Glomerular visceral epithelial cell (primary cell): ENCODE results near the gene LGALS7B.
A peak's percentile ranks its signal among the peaks of the same experiment; 100 is the strongest.
"Not testable (repeated sequence)": the region's sequence is repeated elsewhere in the genome, so short reads cannot be mapped to it uniquely, and the experiment has no call there.

Experiments
- DNase-seq: peaks from one replicate; pipeline ENCODE4 v3.0.0-alpha.2; 2016; ENCODE audit errors: extremely low spot score

LGALS7B gene

DNA sequence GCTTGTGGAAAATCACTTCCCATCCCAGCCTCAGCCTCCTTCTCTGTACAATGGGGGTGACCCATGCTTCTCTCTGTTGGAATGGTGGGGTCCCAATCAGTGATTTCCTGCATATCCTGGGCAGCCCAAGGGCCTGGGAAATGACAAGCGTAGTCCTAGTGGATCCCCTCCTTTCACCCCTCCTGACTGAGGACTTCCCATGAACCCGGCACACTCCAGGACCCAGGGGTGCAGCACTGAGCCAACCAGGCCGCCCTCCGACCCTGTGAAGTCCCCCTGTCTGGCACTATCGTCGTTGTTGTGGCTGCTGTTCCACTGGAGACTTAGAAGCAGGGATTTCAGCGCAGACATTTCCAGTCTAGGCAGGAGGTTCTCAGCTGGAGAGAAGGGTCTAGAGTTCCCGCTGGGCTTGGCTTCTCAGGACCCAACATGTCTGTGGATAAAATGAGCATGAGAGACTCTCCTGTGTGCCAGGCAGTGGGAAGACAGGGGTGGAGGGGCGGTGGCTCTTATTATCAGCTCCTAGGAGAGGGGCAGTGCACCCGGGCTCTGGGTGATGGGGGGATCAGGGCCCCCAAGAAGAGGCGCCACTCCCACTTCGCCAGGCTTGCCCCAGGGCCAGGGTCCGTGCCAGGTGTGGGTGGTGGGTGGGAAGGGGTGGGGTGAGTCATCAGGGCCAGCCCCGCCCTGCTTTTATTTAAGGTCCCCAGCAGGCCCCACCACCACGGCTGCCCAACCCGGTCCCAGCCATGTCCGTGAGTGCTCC is at the start of gene LGALS7B:
Gene LGALS7B (plus strand): TSS at position 723 of the 766 bp plus-strand sequence. CDS start 27 bp downstream, at position 750.
- DNase-seq, result no peak

DNA sequence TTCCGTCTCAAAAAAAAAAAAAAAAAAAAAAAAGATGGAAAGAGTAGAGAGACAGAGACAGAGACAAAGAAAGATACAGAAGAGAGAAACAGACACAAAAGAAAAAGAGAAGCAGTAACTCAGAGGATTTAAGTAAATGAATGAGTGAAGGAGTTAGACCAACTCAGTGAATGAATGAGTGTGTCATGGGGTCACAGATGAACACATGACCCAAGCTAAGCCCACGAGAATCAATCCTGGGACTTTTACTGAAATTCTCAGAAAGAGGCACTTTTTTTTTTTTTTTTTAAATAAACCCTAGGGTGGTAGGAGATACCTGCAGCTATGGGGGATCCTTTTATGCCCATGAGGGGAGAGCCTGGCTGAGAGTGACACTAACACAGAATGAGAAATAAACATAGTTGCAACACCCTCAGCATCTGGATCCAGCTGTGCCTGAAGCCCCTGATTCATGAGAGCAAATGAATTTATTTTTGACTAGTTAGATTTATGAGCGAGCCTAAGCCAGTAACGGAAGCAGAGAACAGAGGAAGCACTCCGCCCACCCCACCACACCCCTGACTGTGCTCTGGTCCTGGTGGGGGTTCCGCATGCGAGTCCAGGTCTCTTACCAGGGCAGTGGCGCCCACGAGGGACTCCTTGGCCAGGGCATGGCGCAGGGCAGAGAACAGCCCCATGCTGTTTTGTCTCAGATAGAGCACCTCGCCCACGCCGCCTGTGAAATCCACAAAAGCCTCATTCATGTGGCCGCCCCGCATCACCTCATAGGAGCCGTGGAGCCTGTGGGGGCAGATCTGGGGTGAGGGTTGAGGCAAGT is 49.4 kb upstream of the LGALS7B start:
- DNase-seq, result no peak

DNA sequence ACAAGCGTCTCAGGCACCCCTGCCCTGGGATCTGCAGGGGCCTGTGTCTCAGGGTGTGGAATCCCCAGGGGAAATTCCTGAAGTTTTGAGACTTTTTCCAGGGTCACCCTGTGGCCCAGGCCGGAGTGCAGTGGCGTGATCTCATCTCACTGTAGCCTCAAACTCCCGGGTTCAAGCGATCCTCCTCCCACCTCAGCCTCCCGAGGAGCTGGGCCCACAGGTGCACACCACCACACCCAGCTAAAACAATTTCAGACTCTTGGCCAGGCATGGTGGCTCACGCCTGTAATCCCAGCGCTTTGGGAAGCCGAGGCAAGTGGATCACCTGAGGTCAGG is 48.8 kb upstream of the LGALS7B start:
- DNase-seq, result no peak

DNA sequence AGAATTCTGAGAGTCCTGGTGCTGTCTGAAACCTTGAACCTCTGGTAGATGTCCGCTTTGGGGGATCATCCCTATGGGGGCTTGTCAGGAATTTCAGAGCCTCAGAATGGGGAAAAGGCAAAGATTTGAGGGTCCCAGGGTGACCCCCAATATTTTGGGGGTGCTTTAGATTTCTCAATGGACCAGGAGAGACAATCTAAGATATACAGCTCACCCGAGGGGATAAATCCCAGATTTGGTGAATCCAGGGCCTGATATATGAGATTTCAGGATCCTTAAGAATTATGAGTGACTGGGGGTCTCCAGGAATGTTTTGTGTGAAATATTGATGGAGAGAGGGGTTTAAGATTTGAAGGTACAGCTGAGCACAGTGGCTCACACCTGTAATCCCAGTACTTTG is 48.1 kb upstream of the LGALS7B start:
- no peak for DNase-seq

DNA sequence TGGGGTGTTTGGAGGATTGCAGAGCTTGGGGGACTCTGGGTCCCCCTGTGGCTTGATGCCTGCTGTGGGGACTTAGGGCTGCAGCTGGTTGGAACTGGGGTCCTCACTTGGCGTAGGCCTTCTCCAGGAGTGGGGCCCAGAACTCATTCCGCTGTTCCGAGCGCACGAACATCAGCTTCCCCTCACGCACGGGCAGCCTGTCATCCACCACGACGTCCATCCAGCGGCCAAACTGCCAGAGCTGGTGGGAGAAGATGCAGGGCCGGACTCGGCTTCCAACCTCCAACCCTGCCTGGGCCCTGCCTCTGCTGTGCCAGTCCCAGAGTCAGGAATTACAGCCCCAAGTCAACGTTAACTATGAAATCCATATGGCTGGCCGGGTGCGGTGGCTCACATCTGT is 47.3 kb upstream of the LGALS7B start:
- no peak for DNase-seq

DNA sequence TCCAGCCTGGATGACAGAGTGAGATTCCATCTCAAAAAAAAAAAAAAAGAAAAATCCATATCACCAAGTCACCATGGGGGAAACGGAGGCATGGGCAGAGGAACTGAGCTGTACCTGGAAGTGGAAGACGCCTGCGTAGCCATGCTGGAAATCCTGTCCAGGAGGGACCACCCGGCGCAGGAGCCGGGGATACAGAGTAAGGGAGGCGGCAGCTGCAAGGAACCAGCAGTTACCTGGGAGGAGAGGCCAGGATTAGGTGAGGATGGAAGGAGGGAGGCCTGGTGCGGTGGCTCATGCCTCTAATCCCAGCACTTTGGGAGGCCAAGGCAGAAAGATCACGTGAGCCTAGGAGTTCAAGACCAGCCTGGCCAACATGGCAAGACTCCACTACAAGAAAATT is 46.7 kb upstream of the LGALS7B start:
- DNase-seq, result no peak

DNA sequence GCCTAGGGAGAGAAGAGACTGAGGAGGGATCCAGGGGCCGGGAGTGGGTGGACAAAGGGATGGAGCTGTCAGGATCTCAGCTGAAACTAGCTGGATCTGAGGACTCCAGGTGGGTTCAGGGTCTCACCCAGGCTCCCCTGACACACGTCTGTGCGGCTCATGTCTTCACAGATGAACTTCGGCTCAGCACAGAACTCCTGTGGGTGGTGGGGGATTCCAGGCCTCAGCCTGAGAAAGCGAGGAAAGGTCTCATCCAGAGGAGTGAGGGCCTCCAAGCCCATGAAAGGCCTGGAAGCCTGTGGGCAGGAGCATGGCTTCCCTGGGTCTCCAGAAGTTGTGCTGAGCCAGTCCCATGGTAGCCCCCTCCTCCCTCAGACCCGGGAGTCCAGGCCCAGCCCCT is 46.1 kb upstream of the LGALS7B start:
- DNase-seq, result no peak

DNA sequence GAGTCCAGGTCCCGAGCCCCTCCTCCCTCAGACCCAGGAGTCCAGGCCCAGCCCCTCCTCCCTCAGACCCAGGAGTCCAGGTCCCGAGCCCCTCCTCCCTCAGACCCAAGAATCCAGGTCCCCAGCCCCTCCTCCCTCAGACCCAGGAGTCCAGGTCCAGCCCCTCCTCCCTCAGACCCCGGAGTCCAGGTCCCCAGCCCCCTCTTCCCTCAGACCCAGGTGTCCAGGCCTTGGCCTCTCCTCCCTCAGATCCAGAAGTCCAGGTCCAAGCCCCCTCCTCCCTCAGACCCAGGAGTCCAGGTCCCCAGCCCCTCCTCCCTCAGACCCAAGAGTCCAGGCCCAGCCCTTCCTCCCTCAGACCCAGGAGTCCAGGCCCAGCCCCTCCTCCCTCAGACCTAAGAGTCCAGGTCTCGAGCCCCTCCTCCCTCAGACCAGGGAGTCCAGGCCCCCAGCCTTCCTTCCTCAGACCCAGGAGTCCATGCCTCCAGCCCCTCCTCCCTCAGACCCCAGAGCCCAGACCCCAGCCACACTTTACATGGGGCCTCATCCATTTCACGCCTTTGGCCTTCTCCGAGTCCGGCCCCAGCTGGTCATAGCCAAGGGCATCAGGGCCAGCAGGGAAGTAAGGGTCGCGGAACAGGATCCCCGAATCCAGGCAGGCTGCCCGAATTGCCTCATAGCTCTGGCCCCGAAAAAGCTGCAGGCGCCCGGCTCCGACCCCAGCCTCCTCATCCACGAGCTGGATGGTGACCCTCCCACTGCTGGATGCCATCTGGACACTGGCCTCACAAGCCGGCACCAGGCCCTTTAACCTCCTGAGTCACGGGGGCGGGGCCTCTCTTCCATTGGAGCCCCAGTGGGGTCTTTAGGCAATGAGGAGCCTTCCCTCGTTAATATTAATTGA is 45.4 kb upstream of the LGALS7B start:
- no peak for DNase-seq

DNA sequence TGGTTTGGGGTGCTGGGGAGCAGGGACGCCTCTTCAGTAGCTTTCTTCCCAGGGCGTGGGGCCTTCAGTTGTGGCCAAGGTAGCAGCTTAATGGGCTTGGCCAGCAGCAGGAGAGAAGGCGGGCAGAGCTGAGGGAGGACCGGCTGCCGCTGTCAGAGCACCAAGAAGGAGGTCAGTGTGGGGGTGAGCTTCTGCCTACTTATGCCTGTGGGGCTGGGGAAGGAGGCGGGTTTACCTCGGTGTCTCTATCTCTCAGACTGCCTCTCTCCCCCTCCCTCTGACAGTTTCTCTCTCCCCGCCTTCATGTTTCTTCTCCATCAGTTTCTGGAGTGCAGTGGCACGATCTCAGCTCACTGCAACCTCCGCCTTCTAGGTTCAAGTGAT is 44.7 kb upstream of the LGALS7B start, which contains the start of gene CAPN12:
Gene CAPN12 (minus strand): TSS at position 177 of the 384 bp plus-strand sequence. CDS start 309 bp downstream, outside the sequence.
- DNase-seq, result no peak

DNA sequence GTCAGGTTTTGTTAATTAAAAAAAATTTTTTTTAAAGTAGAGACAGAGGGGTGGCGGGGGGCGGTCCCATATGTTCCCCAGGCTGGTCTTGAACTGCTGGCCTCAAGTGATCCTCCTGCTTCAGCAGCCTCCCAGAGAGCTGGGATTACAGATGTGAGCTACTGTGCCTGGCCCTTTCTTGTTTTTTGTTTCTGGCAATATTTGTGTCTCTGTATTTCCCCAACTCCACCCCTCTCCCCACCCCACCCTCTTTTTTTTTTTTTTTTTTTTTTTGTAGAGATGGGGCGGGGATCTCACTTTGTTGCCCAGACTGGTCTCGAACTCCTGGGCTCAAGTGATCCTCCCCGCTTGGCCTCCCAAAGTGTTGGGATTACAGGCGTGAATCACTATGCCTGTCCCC is 44.1 kb upstream of the LGALS7B start:
- DNase-seq, result no peak

DNA sequence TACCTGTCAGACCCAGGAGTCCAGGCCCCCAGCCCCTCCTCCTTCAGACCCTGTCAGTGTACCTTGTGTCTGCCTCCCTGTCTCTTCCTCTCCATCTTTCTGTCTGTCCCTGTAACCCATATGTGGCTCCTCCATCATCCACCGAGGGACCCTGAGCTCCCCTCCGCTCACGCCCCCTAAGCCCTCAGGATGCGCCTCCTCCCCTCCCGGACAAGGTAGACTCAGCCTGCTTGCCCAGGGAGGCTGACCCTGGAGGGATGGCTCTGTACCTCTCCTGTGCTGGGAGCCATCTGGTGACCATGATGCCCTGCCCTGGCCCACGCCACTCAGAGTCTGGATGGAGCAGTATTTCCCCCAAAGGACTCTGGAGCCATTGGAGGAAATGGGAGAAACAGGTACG is 43.7 kb upstream of the LGALS7B start:
- no peak for DNase-seq

DNA sequence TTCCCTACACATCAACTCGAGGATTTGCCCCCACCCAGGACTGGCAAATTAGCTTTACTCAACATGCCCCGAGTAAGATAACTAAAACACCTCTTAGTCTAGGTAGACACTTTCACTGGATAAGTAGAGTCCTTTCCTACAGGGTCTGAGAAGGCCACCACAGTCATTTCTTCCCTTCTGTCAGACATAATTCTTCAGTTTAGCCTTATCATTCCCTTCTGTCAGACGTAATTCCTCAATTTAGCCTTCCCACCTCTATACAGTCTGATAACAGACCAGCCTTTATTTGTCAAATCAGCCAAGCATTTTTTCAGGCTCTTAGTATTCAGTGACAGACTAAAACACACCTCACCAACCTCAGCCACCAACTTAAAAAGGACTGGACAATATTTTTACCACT is 35.2 kb upstream of the LGALS7B start:
- DNase-seq, result not testable (repeated sequence)

DNA sequence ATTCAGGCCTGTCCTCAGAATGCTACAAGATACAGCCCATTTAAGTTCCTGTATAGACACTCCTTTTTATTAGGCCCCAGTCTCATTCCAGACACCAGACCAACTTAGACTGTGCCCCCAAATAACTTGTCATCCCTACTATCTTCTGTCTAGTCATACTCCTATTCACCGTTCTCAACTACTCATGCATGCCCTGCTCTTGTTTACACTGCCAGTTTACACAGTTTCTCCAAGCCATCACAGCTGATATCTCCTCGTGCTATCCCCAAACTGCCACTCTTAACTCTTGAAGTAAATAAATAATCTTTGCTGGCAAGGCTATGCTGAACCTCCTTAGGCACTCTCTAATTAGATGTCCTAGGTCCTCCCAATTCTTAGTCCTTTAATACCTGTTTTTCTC is 34.8 kb upstream of the LGALS7B start:
- DNase-seq, result not testable (repeated sequence)

DNA sequence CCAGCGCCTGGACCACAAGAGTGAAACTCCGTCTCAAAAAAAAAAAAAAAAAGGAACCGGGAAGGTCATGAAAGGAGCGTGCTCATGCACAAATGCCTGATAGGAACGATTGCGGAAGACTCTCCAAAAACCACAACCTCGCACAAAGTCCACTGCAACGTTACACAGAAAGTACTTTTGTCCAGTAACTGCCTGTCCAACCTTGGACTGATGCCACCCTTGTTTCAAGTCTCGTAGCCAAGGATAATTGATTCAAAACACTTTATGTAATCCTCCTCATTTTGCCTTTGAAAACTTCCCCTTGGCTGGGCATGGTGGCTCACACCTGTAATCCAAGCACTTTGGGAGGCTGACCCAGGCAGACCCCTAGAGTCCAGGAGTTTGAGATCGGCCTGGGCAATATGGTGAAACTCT is 29.4 kb upstream of the LGALS7B start:
- DNase-seq, result peak; percentile 44

DNA sequence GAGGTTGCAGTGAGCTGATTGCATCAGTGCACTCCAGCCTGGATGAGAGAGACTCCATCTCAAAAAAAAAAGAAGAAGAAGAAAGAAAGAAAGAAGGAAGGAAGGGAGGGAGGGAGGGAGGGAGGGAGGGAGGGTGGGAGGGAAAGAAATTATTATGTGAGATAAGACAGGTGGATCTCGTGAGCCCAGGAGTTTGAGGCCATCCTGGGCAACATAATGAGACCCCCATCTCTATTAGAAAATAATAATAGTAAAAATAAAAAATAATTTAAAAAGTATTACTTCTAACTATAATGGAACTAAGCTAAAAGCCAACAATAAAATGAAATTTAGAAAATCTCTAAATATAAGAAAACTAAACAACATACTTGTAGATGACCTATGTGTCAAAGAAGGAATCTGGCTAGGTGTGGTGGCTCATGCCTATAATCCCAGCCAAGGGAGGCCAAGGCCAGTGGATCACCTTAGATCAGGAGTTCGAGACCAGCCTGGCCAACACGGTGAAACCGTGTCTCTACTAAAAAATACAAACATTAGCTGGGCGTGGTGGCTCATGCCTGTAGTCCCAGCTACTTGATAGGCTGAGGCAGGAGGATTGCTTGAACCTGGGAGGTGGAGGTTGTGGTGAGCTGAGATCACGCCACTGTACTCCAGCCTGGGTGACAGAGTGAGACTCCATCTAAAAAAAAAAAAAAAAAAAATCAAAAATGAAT is 28.0 kb upstream of the LGALS7B start:
- DNase-seq, result not testable (repeated sequence)

DNA sequence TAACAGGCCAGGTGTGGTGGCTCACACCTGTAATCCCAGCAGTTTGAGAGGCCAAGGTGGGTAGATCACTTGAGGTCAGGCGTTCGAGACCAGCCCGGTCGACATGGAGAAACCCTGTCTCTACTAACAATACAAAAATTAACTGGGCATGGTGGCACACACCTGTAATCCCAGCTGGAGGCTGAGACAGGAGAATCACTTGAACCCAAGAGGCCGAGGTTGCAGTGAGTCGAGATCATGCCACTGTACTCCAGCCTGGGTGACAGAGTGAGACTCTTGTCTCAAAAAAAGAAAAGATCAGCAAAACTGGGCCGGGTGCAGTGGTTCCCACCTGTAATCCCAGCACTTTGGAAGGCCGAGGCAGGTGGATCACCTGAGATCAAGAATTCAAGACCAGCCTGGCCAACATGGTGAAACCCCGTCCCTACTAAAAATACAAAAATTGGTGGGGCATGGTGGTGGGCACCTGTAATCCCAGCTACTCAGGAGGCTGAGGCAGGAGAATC is 27.1 kb upstream of the LGALS7B start:
- DNase-seq, result not testable (repeated sequence)

DNA sequence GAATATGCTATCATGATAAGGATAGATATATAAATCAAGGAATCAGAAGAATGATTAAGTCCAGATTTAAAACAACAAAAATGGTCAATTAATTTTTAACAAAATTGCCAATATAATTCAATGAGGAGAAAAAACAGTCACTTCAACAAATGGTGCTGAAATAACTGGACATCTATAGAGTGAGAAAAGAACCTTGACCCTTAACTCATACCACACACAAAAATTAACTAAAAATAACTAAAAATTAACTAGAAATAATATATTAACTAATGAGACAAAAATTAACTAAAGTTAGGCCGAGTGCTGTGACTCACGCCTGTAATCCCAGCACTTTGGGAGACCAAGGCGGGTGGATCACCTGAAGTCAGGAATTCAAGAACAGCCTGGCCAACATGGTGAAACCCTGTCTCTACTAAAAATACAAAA is 25.2 kb upstream of the LGALS7B start:
- peak; percentile 44 for DNase-seq

DNA sequence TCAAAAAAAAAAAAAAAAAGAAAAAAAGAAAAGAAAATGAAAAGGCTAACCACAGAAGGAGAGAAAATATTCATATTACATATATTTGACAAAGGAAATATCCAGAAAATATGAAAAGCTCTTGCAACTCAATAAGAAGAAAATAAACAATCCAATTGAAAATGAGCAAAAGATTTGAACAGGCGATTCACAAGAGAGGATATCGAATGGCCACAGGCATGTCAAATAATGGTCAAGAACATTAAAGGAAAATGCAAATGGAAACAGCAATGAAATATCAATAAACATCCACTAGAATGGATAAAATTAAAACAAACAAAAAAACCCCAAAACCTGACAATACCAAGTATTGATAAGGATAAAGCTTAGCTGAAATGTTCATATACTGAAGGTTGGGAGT is 23.8 kb upstream of the LGALS7B start:
- no peak for DNase-seq

DNA sequence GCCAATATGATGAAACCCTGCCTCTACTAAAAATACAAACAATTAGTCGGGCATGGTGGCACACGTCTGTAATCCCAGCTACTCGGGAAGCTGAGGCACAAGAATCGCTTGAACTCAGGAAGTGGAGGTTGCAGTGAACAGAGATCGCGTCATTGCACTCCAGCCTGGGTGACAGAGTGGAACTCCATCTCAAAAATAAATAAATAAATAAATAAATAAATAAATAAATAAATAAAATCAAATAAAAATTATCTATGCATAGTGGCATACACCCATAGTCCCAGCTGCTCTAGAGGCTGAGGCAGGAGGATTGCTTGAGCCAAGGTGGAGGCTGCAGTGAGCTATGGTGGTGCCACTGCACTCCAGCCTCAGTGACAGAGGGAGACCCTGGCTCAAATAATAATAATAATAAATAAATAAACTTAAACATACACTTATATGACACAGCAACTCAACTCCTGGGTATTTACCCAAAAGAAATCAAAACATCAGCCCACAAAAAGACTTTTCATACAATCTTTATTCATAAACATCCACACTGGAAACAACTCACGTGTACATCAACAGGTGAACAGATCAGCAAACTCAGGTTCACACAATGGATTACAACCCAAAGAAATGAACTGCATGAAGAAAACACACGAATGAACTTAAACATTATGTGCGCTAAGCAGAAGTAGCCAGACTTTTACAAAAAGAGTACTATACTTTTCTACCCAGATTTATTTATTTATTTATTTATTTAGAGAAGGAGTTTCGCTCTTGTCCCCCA is 22.5 kb upstream of the LGALS7B start:
- DNase-seq, result no peak

DNA sequence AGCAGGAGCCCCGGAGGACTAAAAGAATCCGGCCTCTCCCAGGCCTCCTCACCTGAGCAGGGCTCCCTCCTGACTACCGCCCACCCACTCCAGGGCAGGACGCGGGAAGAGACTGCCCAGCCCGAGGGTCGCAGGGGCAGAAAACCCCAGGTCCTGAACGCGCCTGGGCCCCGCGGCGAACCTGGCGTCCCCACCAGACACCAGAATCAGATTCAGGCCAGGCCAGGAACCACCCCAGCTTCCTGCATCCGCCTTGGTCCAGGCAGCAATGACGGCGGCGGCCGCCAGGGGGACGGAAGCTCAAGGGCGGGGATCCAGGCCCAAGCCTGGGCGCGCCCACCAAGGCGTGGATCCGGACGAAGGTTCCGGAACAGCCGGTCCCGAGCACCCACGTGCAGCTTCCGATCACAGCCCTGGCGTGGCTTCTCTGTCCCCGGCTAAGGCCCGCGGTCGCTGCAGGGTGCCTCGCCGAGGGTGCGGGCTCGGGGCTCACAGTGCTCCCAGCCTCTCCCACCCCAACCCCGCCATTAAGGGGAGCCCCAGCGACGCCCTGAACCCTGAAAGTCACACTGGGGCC is 19.3 kb upstream of the LGALS7B start:
- DNase-seq, result peak; percentile 48
